ENCODE measurements around the gene DTNB.

DNA sequence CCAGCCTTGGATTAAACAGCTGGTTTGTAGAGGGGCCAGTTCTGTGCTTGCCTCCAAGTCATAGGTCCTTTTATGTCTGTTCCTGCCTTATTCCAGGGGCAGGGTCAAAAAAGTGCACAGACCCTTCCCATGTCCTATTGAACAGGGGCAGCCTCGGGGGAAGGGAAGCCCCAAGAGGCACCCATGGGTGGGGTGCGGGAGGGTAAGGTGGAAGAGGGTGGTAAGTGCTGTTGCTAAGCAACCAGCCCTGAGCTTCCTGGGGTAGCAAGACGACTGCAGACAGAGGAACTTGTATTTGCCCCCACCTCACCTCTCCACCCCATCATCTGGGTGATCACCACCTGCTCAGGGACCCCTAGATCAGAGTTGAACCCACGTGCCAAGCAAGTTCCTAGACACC, 339.4 kb downstream of the DTNB start:
- TF ChIP-seq, protein P1, sequence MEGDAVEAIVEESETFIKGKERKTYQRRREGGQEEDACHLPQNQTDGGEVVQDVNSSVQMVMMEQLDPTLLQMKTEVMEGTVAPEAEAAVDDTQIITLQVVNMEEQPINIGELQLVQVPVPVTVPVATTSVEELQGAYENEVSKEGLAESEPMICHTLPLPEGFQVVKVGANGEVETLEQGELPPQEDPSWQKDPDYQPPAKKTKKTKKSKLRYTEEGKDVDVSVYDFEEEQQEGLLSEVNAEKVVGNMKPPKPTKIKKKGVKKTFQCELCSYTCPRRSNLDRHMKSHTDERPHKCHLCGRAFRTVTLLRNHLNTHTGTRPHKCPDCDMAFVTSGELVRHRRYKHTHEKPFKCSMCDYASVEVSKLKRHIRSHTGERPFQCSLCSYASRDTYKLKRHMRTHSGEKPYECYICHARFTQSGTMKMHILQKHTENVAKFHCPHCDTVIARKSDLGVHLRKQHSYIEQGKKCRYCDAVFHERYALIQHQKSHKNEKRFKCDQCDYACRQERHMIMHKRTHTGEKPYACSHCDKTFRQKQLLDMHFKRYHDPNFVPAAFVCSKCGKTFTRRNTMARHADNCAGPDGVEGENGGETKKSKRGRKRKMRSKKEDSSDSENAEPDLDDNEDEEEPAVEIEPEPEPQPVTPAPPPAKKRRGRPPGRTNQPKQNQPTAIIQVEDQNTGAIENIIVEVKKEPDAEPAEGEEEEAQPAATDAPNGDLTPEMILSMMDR (IDR thresholded peaks at IDR 0.05): no peak
- TF ChIP-seq EP300 (IDR thresholded peaks at IDR 0.05) (no peak), POLR2AphosphoS5 (IDR thresholded peaks at IDR 0.05) (no peak), POLR2A (IDR thresholded peaks at IDR 0.05) (no peak)
